Measurements from ENCODE around the gene EML4.
"Not testable (repeated sequence)": the region's sequence is repeated elsewhere in the genome, so short reads cannot be mapped to it uniquely, and the experiment has no call there.

DNA sequence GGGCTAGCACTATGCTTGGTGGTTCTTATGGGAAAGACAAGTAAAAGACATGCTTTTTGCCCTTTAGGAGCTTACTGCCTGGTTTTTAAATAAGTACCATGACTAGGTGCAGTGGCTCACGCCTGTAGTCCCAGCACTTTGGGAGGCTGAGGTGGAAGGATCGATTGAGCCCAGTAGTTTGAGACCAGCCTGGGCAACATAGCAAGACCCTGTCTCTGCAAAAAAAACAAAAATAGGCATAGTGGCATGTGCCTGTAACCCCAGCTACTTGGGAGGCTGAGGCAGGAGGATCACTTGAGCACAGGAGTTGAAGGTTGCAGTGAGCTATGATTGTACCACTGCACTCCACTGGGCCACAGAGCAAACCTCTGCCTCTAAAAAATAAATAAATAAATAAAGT, 4.3 kb downstream of the EML4 start:
- TF ChIP-seq, protein P1, sequence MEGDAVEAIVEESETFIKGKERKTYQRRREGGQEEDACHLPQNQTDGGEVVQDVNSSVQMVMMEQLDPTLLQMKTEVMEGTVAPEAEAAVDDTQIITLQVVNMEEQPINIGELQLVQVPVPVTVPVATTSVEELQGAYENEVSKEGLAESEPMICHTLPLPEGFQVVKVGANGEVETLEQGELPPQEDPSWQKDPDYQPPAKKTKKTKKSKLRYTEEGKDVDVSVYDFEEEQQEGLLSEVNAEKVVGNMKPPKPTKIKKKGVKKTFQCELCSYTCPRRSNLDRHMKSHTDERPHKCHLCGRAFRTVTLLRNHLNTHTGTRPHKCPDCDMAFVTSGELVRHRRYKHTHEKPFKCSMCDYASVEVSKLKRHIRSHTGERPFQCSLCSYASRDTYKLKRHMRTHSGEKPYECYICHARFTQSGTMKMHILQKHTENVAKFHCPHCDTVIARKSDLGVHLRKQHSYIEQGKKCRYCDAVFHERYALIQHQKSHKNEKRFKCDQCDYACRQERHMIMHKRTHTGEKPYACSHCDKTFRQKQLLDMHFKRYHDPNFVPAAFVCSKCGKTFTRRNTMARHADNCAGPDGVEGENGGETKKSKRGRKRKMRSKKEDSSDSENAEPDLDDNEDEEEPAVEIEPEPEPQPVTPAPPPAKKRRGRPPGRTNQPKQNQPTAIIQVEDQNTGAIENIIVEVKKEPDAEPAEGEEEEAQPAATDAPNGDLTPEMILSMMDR (conservative IDR thresholded peaks at IDR 0.05; ENCODE audit: low read length), result not testable (repeated sequence)
- not testable (repeated sequence) for TF ChIP-seq EZH2phosphoT487 (IDR thresholded peaks at IDR 0.05; ENCODE audit: borderline replicate concordance, low read depth, low read length)
